Stimulated activated CD4-positive, alpha-beta T cell treated with anti-CD3 and anti-CD28 coated beads, Interleukin-4, amount 100 ng/mL, for 4 hours (primary cell): ENCODE data around the gene PSMA5.

ENCODE experiments used
- DNase-seq, 2 experiments: peaks; one replicate each; pipeline ENCODE4 v3.0.0-alpha.2; 2020

PSMA5 gene

GRCh38 chr1:109367626-109368025, 58.6 kb downstream of the PSMA5 start:
- no peak for DNase-seq

GRCh38 chr1:109365642-109366204, 60.5 kb downstream of the PSMA5 start:
- no peak for DNase-seq

- DNase-seq = no peak
Measured at GRCh38 chr1:109361649-109362048, 64.6 kb downstream of the PSMA5 start.

- DNase-seq = no peak
Measured at GRCh38 chr1:109361069-109361468, 65.2 kb downstream of the PSMA5 start.

GRCh38 chr1:109357616-109358015, 68.6 kb downstream of the PSMA5 start:
- no peak for DNase-seq

GRCh38 chr1:109356915-109357314, 69.3 kb downstream of the PSMA5 start:
- no peak for DNase-seq

- no peak for DNase-seq
Measured at GRCh38 chr1:109356505-109356904, 69.7 kb downstream of the PSMA5 start.

GRCh38 chr1:109354929-109355328, 71.3 kb downstream of the PSMA5 start:
- DNase-seq = no peak

- no peak for DNase-seq
Measured at GRCh38 chr1:109351457-109351856, 74.8 kb downstream of the PSMA5 start.

GRCh38 chr1:109350655-109351054, 75.6 kb downstream of the PSMA5 start:
- DNase-seq = no peak

GRCh38 chr1:109350182-109350581, 76.1 kb downstream of the PSMA5 start:
- DNase-seq = no peak
